ENCODE measurements around the gene SLU7. TPM values are rescaled to one million over a fixed set of nuclear protein-coding genes. Genes with fewer than 3 reads are reported as not detected.

Gene SLU7
- total RNA-seq, 6 donors from 2014 or later, result 26.7 to 115 (median 60.7) TPM

DNA sequence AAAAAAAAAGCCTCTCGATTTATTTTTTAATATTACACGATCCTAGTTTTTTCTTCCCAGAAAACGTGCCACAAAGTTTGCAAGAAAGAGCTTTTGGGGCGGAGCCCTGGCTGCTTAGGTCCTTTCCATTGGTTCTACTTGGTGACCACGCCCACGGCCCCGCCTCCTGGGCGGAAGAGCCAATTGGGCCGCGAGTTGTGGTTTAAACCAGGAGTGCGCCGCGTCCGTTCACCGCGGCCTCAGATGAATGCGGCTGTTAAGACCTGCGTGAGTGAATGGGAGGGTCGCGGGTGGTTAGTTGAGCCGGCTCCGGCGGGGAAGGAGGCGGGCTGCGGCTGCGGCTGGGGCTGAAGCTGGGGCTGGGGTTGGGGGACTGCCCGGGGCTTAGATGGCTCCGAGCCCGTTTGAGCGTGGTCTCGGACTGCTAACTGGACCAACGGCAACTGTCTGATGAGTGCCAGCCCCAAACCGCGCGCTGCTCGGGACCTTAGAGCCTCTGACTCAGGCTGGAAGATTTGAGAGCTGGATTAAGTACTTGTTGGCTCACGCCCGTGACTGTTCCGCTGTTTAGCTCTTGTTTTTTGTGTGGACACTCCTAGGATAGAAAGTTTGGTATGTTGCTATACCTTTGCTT, 2.9 kb upstream of the SLU7 start, which contains the start of gene PTTG1:
TSS of gene PTTG1 (plus strand) at position 231 of the 634 bp plus-strand sequence. CDS start 458 bp downstream, outside the sequence.
- peak within 1 kb of the TSS; percentile 63 to 84 (median 74) for H3K4me3 ChIP-seq
- WGBS, 2 donors, result 1% methylated on average over 24 to 39 of the region's 39 CpGs
- peak within 1 kb of the TSS; percentile 78 to 84 (median 80) for H3K27ac ChIP-seq
- TF ChIP-seq EP300 (IDR thresholded peaks at IDR 0.05) (no peak), POLR2AphosphoS5 (IDR thresholded peaks at IDR 0.05) (peak in 1 of 2 donors; percentile 79), POLR2A (IDR thresholded peaks at IDR 0.05) (peak in 2 of 4 donors; percentile 31 to 55)
- TF ChIP-seq, protein P1, sequence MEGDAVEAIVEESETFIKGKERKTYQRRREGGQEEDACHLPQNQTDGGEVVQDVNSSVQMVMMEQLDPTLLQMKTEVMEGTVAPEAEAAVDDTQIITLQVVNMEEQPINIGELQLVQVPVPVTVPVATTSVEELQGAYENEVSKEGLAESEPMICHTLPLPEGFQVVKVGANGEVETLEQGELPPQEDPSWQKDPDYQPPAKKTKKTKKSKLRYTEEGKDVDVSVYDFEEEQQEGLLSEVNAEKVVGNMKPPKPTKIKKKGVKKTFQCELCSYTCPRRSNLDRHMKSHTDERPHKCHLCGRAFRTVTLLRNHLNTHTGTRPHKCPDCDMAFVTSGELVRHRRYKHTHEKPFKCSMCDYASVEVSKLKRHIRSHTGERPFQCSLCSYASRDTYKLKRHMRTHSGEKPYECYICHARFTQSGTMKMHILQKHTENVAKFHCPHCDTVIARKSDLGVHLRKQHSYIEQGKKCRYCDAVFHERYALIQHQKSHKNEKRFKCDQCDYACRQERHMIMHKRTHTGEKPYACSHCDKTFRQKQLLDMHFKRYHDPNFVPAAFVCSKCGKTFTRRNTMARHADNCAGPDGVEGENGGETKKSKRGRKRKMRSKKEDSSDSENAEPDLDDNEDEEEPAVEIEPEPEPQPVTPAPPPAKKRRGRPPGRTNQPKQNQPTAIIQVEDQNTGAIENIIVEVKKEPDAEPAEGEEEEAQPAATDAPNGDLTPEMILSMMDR (IDR thresholded peaks at IDR 0.05), result no peak
- no peaks in the 10 kb centered on the region for H3K27me3 ChIP-seq
- H3K36me3 ChIP-seq, result peaks cover 0 to 3% (median 0%) of the 10 kb centered on the region in 4 donors
- peak; percentile 97 to 99 for DNase-seq
- H3K9me3 ChIP-seq, result no peaks in the 10 kb centered on the region
- ATAC-seq (ENCODE audit: low FRiP score in 2 of 2), result peak; percentile 91 to 95
- peaks cover 17 to 41% (median 34%) of the 10 kb centered on the region in 4 donors for H3K4me1 ChIP-seq

DNA sequence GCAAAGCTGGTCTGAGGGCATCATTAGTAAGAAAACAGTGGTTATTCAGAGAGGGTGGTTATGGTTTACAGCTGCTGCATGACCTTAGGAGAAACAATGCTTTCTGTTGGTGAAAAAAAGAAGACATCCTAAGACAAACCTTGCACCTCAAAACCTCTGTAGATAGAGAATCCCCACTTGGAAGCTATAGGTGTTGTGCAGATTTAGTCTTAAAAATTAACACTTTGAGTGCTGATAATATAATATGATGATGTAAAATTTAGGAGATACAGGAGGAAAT, 1.4 kb upstream of the SLU7 start:
- DNase-seq, result no peak
- H3K27me3 ChIP-seq, result no peaks in the 10 kb centered on the region
- H3K36me3 ChIP-seq, result peaks cover 0 to 3% (median 0%) of the 10 kb centered on the region in 4 donors
- TF ChIP-seq POLR2A (IDR thresholded peaks at IDR 0.05), result no peak
- TF ChIP-seq POLR2AphosphoS5 (IDR thresholded peaks at IDR 0.05), result no peak
- TF ChIP-seq, protein P1 (IDR thresholded peaks at IDR 0.05), result no peak
- no peak for TF ChIP-seq EP300 (IDR thresholded peaks at IDR 0.05)
- H3K9me3 ChIP-seq, result no peaks in the 10 kb centered on the region
- peak overlapping the region in 3 of 4 donors; percentile 84 to 95 (median 93) for H3K27ac ChIP-seq
- H3K4me1 ChIP-seq, result peaks cover 17 to 39% (median 35%) of the 10 kb centered on the region in 4 donors
- ATAC-seq (ENCODE audit: low FRiP score in 2 of 2), result no peak
- no peak overlapping the region for H3K4me3 ChIP-seq

DNA sequence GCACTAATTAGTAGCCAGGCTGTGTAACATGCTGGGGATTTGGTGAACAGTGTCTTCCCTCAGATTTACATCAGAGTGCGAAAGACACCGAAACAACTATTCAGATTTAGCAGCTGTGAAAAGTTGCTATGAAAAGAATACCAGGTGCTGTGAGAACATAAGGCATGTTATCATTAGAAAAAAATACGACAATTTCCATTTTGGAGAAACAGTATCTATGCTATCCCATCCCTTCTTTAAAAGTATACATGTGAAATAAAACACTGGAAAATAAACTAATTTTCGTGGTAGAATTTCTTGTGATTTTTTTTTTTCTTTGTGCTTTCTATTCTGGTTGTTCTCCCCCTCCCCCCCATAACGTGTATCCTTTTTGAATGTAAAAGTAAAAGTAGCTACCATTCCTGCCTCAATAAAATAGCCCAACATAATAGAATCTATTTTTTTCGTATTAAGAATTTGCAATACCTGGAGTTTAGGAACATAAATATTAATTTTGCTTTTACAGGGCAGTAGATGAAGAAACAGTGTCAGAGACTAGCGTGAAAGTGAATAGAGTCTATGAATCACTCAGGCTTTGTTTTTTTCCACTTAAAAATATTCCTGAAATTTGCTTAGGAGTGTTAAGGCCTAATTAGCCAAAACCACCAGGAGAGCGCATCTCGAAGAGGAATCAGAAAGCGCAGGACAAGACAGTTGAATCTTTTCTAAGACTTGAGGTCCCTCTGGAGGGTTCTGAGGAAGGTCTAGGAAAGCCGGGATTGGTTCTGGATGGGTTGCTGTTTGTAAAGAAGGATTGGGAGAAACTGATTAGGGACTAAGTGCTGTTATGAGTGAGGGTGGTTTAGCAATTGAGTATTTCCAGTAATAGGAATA, 813 bp upstream of the SLU7 start:
- DNase-seq, result no peak
- 39 to 43% methylated on average over 11 of the region's 11 CpGs for WGBS, 2 donors
- Histone ChIP-seq H3K36me3 (peaks cover 0 to 6% (median under 1%) of the 10 kb centered on the region in 4 donors), H3K27me3 (no peaks in the 10 kb centered on the region), H3K9me3 (no peaks in the 10 kb centered on the region), H3K27ac (peak overlapping the region; percentile 84 to 95 (median 90)), H3K4me3 (peak overlapping the region in 3 of 4 donors; percentile 74 to 82 (median 81)), H3K4me1 (peaks cover 17 to 39% (median 34%) of the 10 kb centered on the region in 4 donors)
- no peak for ATAC-seq (ENCODE audit: low FRiP score in 2 of 2)
- TF ChIP-seq, protein P1 (IDR thresholded peaks at IDR 0.05), result no peak
- TF ChIP-seq POLR2A (IDR thresholded peaks at IDR 0.05) (no peak), EP300 (IDR thresholded peaks at IDR 0.05) (no peak), POLR2AphosphoS5 (IDR thresholded peaks at IDR 0.05) (no peak)

DNA sequence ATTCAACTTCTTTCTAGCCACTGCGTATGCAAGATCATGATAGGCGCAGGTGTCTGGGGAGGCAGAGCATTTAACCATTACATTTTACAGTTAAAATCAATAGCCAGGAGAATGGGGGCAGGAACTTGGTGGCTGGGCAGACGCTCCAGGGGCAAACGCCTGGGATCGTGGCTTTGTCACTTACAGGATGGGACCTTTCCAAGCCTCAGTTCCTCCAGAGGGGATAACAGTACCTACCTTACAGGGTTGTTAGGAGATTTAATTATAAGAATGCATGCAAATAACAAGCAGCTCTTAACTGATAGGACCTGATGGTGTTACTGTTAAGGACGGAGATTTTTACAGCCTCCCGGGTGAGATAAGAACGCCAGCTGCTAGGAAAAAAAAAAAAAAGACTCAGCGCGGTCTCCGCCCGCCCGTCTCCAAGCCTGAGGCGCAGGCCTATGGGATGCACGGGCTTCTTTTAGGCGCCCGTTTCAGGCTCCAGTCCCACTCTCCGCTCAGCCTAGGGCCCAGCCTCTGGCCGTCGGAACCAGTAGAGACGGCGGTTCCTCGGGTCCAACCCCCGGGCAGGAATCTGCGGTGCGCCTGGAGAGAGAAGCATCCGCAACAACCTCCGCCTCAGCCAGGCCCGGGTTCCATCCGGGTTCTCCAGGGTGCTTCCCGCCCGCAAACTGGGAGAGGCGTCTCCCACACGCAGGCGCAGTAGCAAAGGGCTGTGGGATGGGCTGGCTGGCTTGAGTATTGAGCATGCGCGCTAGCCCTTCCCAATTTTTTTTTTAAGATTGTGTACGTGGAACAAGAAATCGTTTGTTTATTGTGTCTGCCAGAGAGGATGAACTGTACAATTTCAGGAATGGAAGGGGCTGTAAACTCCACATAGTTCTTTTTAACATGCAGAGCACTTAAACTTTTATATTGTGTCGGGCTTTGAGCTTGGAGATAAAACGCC, 19.2 kb downstream of the SLU7 start, which contains the start of gene FAM200C:
TSS of gene FAM200C (minus strand) at position 653 of the 952 bp plus-strand sequence. CDS start 4,564 bp downstream, outside the sequence.
- 1% methylated on average over 36 to 39 of the region's 41 CpGs for WGBS, 2 donors
- Histone ChIP-seq H3K4me1 (peaks cover 11 to 23% (median 17%) of the 10 kb centered on the region in 4 donors), H3K27me3 (no peaks in the 10 kb centered on the region), H3K36me3 (peaks cover 15 to 33% (median 28%) of the 10 kb centered on the region in 4 donors), H3K4me3 (peak within 1 kb of the TSS; percentile 44 to 70 (median 62)), H3K9me3 (no peaks in the 10 kb centered on the region), H3K27ac (peak within 1 kb of the TSS; percentile 75 to 91 (median 80))
- DNase-seq (peak; percentile 90), ATAC-seq (ENCODE audit: low FRiP score in 2 of 2) (peak; percentile 96 to 99)
- peak; percentile 44 to 94 (median 78) for TF ChIP-seq POLR2A (IDR thresholded peaks at IDR 0.05)
- TF ChIP-seq POLR2AphosphoS5 (IDR thresholded peaks at IDR 0.05), result peak; percentile 84 to 95
- TF ChIP-seq, protein P1 (IDR thresholded peaks at IDR 0.05), result no peak
